Measurements from ENCODE around the gene SFMBT1. TPM values are rescaled to one million over a fixed set of nuclear protein-coding genes. Genes with fewer than 3 reads are reported as not detected.

The SFMBT1 gene
- total RNA-seq, 6 experiments from 2014 or later: 9.2 to 14.0 (median 10.7) TPM

DNA sequence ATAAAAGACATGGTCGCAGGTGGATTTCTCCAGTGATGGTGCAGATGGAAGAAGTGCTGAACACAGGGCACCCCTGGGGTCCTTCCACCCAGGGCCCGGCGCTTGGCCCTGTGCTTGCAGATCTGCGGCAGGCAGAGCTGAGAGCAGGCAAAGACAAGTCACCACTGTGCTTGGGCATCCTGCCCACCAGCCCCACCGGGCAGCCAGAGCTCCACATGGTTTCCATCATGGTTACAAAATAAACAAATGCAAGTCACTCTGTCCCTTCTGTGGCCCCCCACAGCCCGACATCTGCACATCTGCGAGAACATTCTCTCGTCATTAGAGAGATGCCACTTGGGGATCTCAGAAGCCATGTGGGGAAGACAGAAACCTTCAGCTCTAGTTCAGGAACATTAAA is 37.6 kb upstream of the SFMBT1 start:
- no peaks in the 10 kb centered on the region for H3K9me3 ChIP-seq
- DNase-seq: no peak
- H3K4me1 ChIP-seq: peaks cover 0 to 20% (median 5%) of the 10 kb centered on the region in 4 donors
- H3K27ac ChIP-seq: no peak overlapping the region
- intact Hi-C loops (cut with DNase I): no loop called here
- H3K36me3 ChIP-seq: no peaks in the 10 kb centered on the region
- no peak overlapping the region for H3K4me3 ChIP-seq
- no peaks in the 10 kb centered on the region for H3K27me3 ChIP-seq
- no peak for TF ChIP-seq CTCF (IDR thresholded peaks at IDR 0.05)
- no peak for ATAC-seq
- 47% methylated on average over 5 of the region's 8 CpGs for WGBS (ENCODE audit: insufficient coverage, low coverage, low lambda C conversion rate, missing lambda C conversion rate)

DNA sequence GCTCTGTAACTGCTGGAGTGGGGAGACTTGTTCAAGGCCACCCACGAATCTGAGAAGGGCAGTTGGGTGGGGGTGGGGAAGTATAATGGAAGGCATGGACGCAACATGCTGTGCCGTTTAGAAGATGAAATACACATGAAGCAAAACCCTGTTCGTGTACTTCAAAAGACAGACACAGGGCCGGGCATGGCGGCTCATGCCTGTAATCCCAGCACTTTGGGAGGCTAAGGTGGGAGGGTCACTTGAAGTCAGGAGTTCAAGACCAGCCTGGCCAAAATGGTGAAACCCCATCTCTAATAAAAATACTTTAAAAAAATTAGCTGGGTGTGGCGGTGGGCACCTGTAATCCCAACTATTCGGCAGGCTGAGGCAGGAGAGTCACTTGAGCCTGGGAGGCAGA is 36.9 kb upstream of the SFMBT1 start:
- DNase-seq: no peak
- no peaks in the 10 kb centered on the region for H3K36me3 ChIP-seq
- no peaks in the 10 kb centered on the region for H3K9me3 ChIP-seq
- intact Hi-C loops (cut with DNase I): no loop called here
- no peak overlapping the region for H3K27ac ChIP-seq
- no peak overlapping the region for H3K4me3 ChIP-seq
- H3K27me3 ChIP-seq: no peaks in the 10 kb centered on the region
- ATAC-seq: no peak
- 75% methylated on average over 7 of the region's 8 CpGs for WGBS (ENCODE audit: insufficient coverage, low coverage, low lambda C conversion rate, missing lambda C conversion rate)
- TF ChIP-seq CTCF (IDR thresholded peaks at IDR 0.05) (no peak), POLR2A (IDR thresholded peaks at IDR 0.05) (no peak)
- peaks cover 0 to 20% (median 5%) of the 10 kb centered on the region in 4 donors for H3K4me1 ChIP-seq

DNA sequence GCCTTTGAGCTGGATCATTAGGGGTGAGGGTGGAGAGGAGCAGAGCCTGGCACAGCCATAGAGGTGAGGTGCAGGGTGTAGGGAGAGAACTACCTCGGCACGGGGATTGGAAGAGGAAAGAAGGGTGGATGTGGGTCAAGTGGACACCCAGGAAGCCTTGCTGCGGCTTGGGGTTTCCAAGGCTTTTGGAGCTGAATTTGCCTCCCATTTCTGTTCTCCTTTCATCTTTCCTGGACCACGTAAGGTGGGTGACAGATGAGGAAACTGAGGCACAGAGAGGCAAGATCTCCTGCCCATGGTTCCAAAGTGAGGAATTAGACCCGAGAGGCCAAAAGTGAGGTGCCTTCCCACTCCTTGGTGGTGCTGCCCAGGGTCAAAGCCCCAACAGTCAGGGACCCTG is 35.4 kb upstream of the SFMBT1 start:
- 83% methylated on average over 1 of the region's 5 CpGs for WGBS (ENCODE audit: insufficient coverage, low coverage, low lambda C conversion rate, missing lambda C conversion rate)
- intact Hi-C loops (cut with DNase I): no loop called here
- H3K4me1 ChIP-seq: peaks cover 0 to 20% (median 5%) of the 10 kb centered on the region in 4 donors
- H3K27ac ChIP-seq: no peak overlapping the region
- H3K36me3 ChIP-seq: no peaks in the 10 kb centered on the region
- DNase-seq (no peak), ATAC-seq (no peak)
- H3K9me3 ChIP-seq: no peaks in the 10 kb centered on the region
- H3K4me3 ChIP-seq: no peak overlapping the region
- no peak for TF ChIP-seq POLR2A (IDR thresholded peaks at IDR 0.05)
- no peak for TF ChIP-seq CTCF (IDR thresholded peaks at IDR 0.05)
- H3K27me3 ChIP-seq: no peaks in the 10 kb centered on the region

DNA sequence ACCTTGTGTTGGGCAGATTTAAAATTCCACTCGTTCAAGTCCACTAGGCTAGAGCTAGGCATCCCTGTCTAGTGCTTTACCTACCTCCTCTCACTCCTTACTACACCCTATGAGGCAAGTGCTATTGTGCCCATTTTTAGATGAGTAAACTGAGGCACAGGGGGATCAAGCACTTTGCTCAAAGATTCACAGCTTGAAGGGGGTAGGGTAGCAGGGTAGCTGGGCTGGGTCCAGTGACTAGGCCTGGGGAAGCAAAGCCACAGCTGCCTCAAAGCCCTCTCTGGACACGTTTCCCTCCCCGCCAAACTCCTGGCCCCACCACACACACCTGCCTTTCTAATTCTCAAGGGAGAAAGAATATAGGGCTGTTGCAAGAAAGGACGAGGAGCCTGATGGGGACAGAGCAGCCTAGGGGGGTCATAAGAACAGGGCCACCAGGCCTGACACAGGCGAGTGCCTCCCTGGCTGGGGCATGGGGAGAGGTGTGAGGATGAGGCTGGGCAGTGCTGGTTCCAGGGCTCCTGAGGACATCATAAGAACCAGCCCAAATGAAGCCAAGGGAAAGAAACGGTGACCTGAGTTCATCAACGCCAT is 34.8 kb upstream of the SFMBT1 start:
- H3K4me3 ChIP-seq: no peak overlapping the region
- H3K27ac ChIP-seq: no peak overlapping the region
- H3K9me3 ChIP-seq: no peaks in the 10 kb centered on the region
- intact Hi-C loops (cut with DNase I): no loop called here
- WGBS (ENCODE audit: insufficient coverage, low coverage, low lambda C conversion rate, missing lambda C conversion rate): 87% methylated on average over 4 of the region's 7 CpGs
- no peak for TF ChIP-seq CTCF (IDR thresholded peaks at IDR 0.05)
- no peak for TF ChIP-seq POLR2A (IDR thresholded peaks at IDR 0.05)
- peaks cover 0 to 20% (median 5%) of the 10 kb centered on the region in 4 donors for H3K4me1 ChIP-seq
- ATAC-seq: no peak
- H3K36me3 ChIP-seq: no peaks in the 10 kb centered on the region
- DNase-seq: no peak
- H3K27me3 ChIP-seq: no peaks in the 10 kb centered on the region

All from right lobe of liver (tissue), 6 donors.